ENCODE measurements around the gene SLC16A14.

SLC16A14 gene

GRCh38 chr2:230077851-230078547 lies 9.3 kb upstream of the SLC16A14 start:
- H3K4me3 ChIP-seq (ENCODE audit: low read depth, low read length) = no peak overlapping the region
- TF ChIP-seq, protein P1, sequence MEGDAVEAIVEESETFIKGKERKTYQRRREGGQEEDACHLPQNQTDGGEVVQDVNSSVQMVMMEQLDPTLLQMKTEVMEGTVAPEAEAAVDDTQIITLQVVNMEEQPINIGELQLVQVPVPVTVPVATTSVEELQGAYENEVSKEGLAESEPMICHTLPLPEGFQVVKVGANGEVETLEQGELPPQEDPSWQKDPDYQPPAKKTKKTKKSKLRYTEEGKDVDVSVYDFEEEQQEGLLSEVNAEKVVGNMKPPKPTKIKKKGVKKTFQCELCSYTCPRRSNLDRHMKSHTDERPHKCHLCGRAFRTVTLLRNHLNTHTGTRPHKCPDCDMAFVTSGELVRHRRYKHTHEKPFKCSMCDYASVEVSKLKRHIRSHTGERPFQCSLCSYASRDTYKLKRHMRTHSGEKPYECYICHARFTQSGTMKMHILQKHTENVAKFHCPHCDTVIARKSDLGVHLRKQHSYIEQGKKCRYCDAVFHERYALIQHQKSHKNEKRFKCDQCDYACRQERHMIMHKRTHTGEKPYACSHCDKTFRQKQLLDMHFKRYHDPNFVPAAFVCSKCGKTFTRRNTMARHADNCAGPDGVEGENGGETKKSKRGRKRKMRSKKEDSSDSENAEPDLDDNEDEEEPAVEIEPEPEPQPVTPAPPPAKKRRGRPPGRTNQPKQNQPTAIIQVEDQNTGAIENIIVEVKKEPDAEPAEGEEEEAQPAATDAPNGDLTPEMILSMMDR (IDR thresholded peaks at IDR 0.05; ENCODE audit: low read depth, low read length, missing control alignments) = no peak
- in situ Hi-C loops (cut with HindIII; ENCODE audit: low sequenced_read_pairs) = no loop called here
- DNase-seq (ENCODE audit: low read depth) = no peak

DNA sequence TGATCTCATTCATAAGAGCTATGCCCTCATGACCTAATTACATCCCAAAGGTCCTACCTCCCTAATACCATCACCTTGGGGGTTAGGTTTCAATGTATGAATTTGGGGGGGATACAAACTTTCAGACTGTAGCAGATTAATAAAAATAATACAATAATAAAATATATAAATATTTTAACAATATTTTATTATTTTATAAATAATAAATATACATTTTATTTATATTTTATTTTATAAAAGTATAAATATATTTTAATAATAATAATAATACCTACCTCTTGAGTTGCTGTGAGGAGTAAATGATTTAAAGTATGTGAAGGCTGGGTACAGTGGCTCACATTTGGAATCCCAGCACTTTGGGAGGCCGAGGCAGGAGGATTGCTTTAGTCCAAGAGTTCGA lies 8.1 kb upstream of the SLC16A14 start:
- no peak overlapping the region for H3K4me3 ChIP-seq (ENCODE audit: low read depth, low read length)
- no peak for DNase-seq (ENCODE audit: low read depth)
- in situ Hi-C loops (cut with HindIII; ENCODE audit: low sequenced_read_pairs) = no loop called here
- TF ChIP-seq, protein P1 (IDR thresholded peaks at IDR 0.05; ENCODE audit: low read depth, low read length, missing control alignments) = no peak

DNA sequence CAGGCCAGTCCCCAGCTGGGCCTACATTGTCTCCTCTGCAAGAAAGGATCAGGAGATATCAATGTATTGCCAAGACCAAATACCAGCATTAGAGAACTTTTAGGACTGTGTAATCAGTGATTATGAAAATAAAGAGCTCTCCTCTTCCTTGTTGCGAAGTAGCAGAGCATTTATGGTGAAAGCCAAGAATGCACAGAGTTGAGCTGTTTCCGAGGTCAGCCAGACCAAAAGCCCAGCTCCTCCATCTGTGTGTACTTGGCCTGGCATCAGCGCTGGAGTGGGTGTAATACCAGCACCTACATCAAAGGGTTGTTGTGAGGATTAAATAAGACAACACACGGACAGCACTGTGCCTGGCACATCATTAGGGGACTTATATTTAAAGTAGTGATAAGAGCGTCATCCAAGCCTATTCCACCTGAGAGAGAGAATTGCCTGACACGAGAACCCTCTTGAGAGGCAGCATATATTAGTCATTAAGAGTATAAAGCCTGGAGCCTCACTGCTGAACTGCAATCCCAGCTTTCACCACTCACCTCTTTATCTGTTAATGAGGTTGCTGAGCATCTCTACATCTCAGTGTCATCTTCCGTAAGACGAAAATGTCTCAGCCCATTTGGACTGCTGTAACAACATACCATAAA lies 7.4 kb upstream of the SLC16A14 start:
- no peak overlapping the region for H3K4me3 ChIP-seq (ENCODE audit: low read depth, low read length)
- in situ Hi-C loops (cut with HindIII; ENCODE audit: low sequenced_read_pairs) = no loop called here
- DNase-seq (ENCODE audit: low read depth) = no peak
- TF ChIP-seq, protein P1 (IDR thresholded peaks at IDR 0.05; ENCODE audit: low read depth, low read length, missing control alignments) = no peak

GRCh38 chr2:230071421-230071820 lies 2.7 kb upstream of the SLC16A14 start:
- TF ChIP-seq, protein P1 (IDR thresholded peaks at IDR 0.05; ENCODE audit: low read depth, low read length, missing control alignments) = no peak
- in situ Hi-C loops (cut with HindIII; ENCODE audit: low sequenced_read_pairs) = no loop called here
- H3K4me3 ChIP-seq (ENCODE audit: low read depth, low read length) = no peak overlapping the region
- no peak for DNase-seq (ENCODE audit: low read depth)

- in situ Hi-C loops (cut with HindIII; ENCODE audit: low sequenced_read_pairs) = no loop called here
- TF ChIP-seq, protein P1 (IDR thresholded peaks at IDR 0.05; ENCODE audit: low read depth, low read length, missing control alignments) = no peak
- no peak overlapping the region for H3K4me3 ChIP-seq (ENCODE audit: low read depth, low read length)
- DNase-seq (ENCODE audit: low read depth) = no peak
Observed at GRCh38 chr2:230069402-230069801, 678 bp upstream of the SLC16A14 start.

DNA sequence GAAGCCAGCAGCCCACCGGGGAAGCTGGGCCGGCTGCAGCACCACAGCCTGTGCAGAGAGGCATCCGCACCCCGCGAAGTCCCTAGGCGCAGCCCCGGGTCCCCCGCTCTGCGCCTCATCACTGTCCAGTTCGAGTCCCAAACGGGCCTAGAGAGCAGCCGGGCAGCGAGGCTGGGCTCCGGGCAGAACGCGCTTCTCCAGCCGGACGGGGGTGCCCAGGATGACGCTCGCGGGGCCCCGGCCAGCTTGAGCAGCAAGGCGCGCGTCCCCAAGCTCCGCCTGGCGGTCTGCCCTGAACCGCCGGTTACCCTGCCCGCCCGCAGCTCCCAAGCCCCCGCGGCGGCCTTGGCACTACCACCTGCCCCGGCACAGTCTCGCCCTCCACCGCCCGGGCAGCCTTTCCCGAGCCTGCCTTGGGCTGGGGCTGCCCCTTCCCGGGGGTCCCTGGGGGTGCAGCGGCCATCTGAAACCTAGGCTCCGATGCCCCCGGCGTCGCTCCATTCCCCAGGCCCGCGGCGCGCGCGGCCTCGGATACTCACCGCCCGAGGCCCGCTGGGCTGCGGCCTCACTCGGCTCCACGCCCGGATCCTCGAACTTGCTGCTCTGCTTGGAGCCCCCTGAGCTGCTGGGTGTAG lies 591 bp downstream of the SLC16A14 start:
- in situ Hi-C loops (cut with HindIII; ENCODE audit: low sequenced_read_pairs) = no loop called here
- peak overlapping the region; percentile 54 for H3K4me3 ChIP-seq (ENCODE audit: low read depth, low read length)
- DNase-seq (ENCODE audit: low read depth) = peak; percentile 27
- TF ChIP-seq, protein P1 (IDR thresholded peaks at IDR 0.05; ENCODE audit: low read depth, low read length, missing control alignments) = no peak
